NB4 (cell line): ENCODE measurements around the gene TAS1R3.

Experiments used
- CTCF ChIP-seq: IDR thresholded peaks from one replicate; pipeline ENCODE4 v1.5.1; 2012; ENCODE audit warnings: low read depth, low read length
- MAX ChIP-seq: IDR thresholded peaks from 2 replicates; pipeline ENCODE4 v1.6.1; 2011; ENCODE audit warnings: low read depth, low read length
- MYC ChIP-seq: IDR thresholded peaks from 2 replicates; pipeline ENCODE4 v1.6.1; 2011; ENCODE audit warnings: low read depth, low read length
- POLR2A ChIP-seq: IDR thresholded peaks from 2 replicates; pipeline ENCODE4 v1.6.1; 2011; ENCODE audit warnings: mild to moderate bottlenecking; ENCODE audit not compliant: insufficient read length; ENCODE audit errors: extremely low read depth

DNA sequence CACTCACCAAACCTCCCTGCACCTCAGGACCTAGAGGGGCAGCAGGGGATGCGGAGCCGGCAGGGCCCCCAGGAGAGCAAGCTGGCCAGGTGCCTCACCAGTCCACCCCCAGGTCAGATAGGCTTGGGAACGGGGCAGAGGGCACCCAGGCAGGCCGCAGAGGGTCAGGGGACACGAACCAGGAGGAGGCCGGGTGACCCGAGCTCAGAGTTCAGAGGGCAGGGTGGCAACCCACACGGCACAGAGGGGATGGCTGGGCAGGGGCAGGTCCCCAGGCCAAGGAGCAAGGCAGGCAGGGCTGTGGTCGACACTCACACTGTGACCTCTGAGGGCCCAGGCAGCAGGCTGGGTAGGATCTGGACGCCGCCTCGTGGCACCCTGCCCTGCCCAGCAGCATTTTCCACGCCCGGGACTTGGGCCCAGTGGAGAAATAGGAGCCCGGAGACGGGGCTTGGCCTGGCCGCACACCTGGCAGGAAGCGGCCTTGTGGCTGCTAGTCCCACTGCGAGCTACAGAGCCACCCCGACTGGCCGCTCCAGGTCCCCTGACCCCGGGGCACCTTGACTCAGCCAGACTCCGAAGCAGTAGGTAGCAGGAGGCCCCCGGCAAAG is 12.8 kb downstream of the TAS1R3 start:
- TF ChIP-seq POLR2A = no peak
- no peak for TF ChIP-seq CTCF
- no peak for TF ChIP-seq MYC
- no peak for TF ChIP-seq MAX
